Mesothelial cell of epicardium (in vitro differentiated cells): ENCODE measurements around the gene GIPC1. TPM values are rescaled to one million over a fixed set of nuclear protein-coding genes. Genes with fewer than 3 reads are reported as not detected.
"Not testable (repeated sequence)": the region's sequence is repeated elsewhere in the genome, so short reads cannot be mapped to it uniquely, and the experiment has no call there.

Experiments
- DNase-seq, 2 experiments: peaks; one replicate each; pipeline ENCODE4 v3.0.0; 2021; ENCODE audit warnings: low spot score in 2 of 2; ENCODE audit not compliant: unreplicated experiment in 2 of 2
- H3K27ac Mint-ChIP-seq: 2 replicates; pipeline ENCODE4 v1.8.0; 2021; ENCODE audit warnings: mixed read lengths
- H3K27me3 Mint-ChIP-seq: 2 replicates; pipeline ENCODE4 v1.8.0; 2021; ENCODE audit warnings: low read depth, mixed read lengths
- H3K36me3 Mint-ChIP-seq: 2 replicates; pipeline ENCODE4 v1.8.0; 2021; ENCODE audit warnings: mixed read lengths
- H3K4me1 Mint-ChIP-seq: 2 replicates; pipeline ENCODE4 v1.8.0; 2021; ENCODE audit warnings: mixed read lengths
- H3K4me3 Mint-ChIP-seq: 2 replicates; pipeline ENCODE4 v1.8.0; 2021; ENCODE audit warnings: mild to moderate bottlenecking, moderate library complexity, mixed read lengths
- H3K9me3 Mint-ChIP-seq: 2 replicates; pipeline ENCODE4 v1.8.0; 2021; ENCODE audit warnings: mixed read lengths
- CTCF ChIP-seq: fragments of 200-600 bp; sonication (generic); IDR thresholded peaks from one replicate; pipeline ENCODE4 v1.5.0; 2021; ENCODE audit warnings: antibody characterized with exemption; ENCODE audit not compliant: unreplicated experiment
- total RNA-seq: library from RNA; stranded (reverse); gene quantifications from 3 replicates; pipeline ENCODE4 v1.2.1, GENCODE V29; 2021

GIPC1 gene
- total RNA-seq, 1 donor from 2014 or later: 108 TPM

- Mint-ChIP-seq H3K27me3 (no peaks in the 10 kb centered on the region), H3K36me3 (peaks cover 15% of the 10 kb centered on the region), H3K27ac (peak overlapping the region; percentile 88), H3K9me3 (no peaks in the 10 kb centered on the region), H3K4me1 (peaks cover 54% of the 10 kb centered on the region), H3K4me3 (no peak overlapping the region)
- no peak for TF ChIP-seq CTCF
- no peak for DNase-seq
Observed at GRCh38 chr19:14510311-14511228, 14.6 kb upstream of the GIPC1 start.

- Mint-ChIP-seq H3K9me3 (no peaks in the 10 kb centered on the region), H3K27ac (peak overlapping the region; percentile 99), H3K4me3 (no peak overlapping the region), H3K36me3 (no peaks in the 10 kb centered on the region), H3K27me3 (no peaks in the 10 kb centered on the region), H3K4me1 (peaks cover 56% of the 10 kb centered on the region)
- DNase-seq: no peak
- TF ChIP-seq CTCF: no peak
Observed at GRCh38 chr19:14507704-14508542, 12.0 kb upstream of the GIPC1 start.

GRCh38 chr19:14505488-14506239 is 9.7 kb upstream of the GIPC1 start:
- Mint-ChIP-seq H3K4me1 (peaks cover 50% of the 10 kb centered on the region), H3K4me3 (peak overlapping the region; percentile 33), H3K9me3 (no peaks in the 10 kb centered on the region), H3K36me3 (no peaks in the 10 kb centered on the region), H3K27me3 (no peaks in the 10 kb centered on the region), H3K27ac (peak overlapping the region; percentile 99)
- peak; percentile 70 for TF ChIP-seq CTCF
- DNase-seq: peak; percentile 54 to 81

- H3K27me3 Mint-ChIP-seq, H3K9me3 Mint-ChIP-seq, H3K4me3 Mint-ChIP-seq, DNase-seq, H3K36me3 Mint-ChIP-seq: not testable (repeated sequence)
- peaks cover 44% of the 10 kb centered on the region for H3K4me1 Mint-ChIP-seq
- peak overlapping the region; percentile 32 for H3K27ac Mint-ChIP-seq
Observed at GRCh38 chr19:14504575-14504974, 8.6 kb upstream of the GIPC1 start.

- Mint-ChIP-seq H3K27ac (peak overlapping the region; percentile 77), H3K27me3 (no peaks in the 10 kb centered on the region), H3K36me3 (no peaks in the 10 kb centered on the region), H3K4me3 (no peak overlapping the region), H3K9me3 (no peaks in the 10 kb centered on the region), H3K4me1 (peaks cover 36% of the 10 kb centered on the region)
- TF ChIP-seq CTCF: no peak
- DNase-seq: no peak
Observed at GRCh38 chr19:14503285-14503684, 7.4 kb upstream of the GIPC1 start.
